ENCODE results near the gene TTLL11.
A peak's percentile ranks its signal among the peaks of the same experiment; 100 is the strongest.

The TTLL11 gene

DNA sequence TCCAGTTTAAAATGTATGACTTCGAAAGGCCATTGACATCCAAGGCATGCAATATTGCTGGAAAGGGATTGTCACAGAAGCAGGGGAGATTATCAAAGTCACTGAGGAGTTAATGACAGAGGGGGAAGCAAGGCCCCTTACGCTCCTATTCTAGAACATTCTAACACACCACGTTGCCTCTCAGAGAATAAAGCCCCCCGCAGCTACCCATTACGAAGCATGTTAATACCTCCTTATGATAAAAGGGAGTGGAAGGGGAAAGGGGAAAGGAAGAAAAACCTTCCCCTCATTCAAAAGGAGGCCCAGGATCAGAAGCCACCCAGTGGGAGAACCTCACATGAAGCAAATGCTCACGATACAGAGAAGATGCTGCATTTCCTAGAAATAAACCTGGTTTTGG, 228.0 kb downstream of the TTLL11 start:
- Histone ChIP-seq H3K27me3 (ENCODE audit: insufficient read depth, low read depth, severe bottlenecking) (no peaks in the 10 kb centered on the region), H3K36me3 (no peaks in the 10 kb centered on the region), H3K27ac (no peak overlapping the region), H3K4me3 (ENCODE audit: low read depth, low read length) (no peak overlapping the region), H3K9me3 (ENCODE audit: severe bottlenecking) (no peaks in the 10 kb centered on the region)
- TF ChIP-seq, protein P1, sequence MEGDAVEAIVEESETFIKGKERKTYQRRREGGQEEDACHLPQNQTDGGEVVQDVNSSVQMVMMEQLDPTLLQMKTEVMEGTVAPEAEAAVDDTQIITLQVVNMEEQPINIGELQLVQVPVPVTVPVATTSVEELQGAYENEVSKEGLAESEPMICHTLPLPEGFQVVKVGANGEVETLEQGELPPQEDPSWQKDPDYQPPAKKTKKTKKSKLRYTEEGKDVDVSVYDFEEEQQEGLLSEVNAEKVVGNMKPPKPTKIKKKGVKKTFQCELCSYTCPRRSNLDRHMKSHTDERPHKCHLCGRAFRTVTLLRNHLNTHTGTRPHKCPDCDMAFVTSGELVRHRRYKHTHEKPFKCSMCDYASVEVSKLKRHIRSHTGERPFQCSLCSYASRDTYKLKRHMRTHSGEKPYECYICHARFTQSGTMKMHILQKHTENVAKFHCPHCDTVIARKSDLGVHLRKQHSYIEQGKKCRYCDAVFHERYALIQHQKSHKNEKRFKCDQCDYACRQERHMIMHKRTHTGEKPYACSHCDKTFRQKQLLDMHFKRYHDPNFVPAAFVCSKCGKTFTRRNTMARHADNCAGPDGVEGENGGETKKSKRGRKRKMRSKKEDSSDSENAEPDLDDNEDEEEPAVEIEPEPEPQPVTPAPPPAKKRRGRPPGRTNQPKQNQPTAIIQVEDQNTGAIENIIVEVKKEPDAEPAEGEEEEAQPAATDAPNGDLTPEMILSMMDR (IDR thresholded peaks at IDR 0.05; ENCODE audit: low read depth, low read length): no peak
- no peak for DNase-seq

DNA sequence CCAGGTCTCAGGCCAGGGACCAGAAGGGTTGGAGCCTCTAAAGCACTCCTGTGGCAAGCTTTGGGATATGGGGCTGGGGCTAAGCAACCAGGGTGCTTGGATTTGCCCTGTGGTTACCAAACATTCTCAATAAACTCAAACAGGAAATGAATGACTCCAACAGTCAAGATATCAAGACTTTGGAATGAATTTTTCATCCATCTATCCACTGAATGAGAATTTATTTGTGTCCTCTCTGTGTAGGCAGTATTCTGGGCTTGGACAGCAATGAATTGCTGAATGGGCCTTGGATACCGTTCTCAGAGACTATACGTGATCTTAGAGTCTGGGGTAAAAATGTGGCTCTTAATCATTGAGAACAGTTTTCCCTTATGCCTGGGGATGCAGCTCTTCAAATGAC, 229.2 kb downstream of the TTLL11 start:
- no peak overlapping the region for H3K27ac ChIP-seq
- no peaks in the 10 kb centered on the region for H3K9me3 ChIP-seq (ENCODE audit: severe bottlenecking)
- no peak overlapping the region for H3K4me3 ChIP-seq (ENCODE audit: low read depth, low read length)
- H3K27me3 ChIP-seq (ENCODE audit: insufficient read depth, low read depth, severe bottlenecking): no peaks in the 10 kb centered on the region
- H3K36me3 ChIP-seq: no peaks in the 10 kb centered on the region
- TF ChIP-seq, protein P1 (IDR thresholded peaks at IDR 0.05; ENCODE audit: low read depth, low read length): no peak
- no peak for DNase-seq

DNA sequence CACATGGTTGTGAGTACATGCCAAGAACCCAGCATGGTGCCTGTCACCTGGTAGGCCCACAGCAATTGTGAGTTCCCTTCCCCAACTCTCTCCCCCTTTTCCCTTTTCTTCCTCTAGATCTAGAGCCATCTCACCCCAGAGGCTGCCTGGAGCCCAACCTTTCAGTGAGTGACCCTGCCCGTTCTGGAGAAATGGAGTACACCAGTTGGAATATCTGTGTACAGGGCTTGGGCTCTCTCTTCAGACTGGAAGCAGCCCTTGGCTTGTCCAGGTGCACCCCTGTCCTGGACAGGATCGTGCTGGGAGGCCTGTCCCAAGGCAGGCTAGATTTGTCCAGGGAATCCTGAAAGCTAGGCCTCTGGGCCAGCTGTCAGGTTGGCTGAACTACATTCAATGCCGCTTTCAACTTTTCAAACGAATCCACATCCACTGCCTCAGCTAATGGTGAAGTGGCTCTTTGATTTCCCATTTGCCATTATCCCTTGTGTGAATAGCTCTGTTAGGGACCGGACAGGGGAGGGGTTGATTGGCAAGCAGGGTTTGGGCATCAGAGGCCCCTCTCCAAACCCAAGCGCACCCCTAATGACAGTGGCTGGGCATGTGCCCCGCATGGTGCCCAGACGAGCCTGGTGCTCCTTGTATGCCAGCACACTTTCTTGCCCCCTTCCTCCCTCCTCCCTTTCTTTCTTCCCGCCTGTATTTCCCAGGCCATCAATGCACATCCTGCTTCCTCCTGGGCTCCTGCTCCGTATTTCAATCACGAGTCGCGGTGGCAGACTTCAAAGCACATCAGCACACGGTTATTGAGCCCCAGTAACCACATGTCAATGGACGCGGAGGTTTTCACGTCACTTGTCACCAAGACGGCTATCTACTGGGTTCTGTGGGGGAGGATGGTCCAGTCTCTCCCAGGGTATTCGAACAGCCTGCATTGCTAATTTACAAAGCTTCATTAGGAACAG, 230.5 kb downstream of the TTLL11 start:
- Histone ChIP-seq H3K27me3 (ENCODE audit: insufficient read depth, low read depth, severe bottlenecking) (no peaks in the 10 kb centered on the region), H3K9me3 (ENCODE audit: severe bottlenecking) (no peaks in the 10 kb centered on the region), H3K36me3 (no peaks in the 10 kb centered on the region), H3K4me3 (ENCODE audit: low read depth, low read length) (no peak overlapping the region), H3K27ac (peak overlapping the region; percentile 65)
- no peak for DNase-seq
- TF ChIP-seq, protein P1 (IDR thresholded peaks at IDR 0.05; ENCODE audit: low read depth, low read length): no peak

DNA sequence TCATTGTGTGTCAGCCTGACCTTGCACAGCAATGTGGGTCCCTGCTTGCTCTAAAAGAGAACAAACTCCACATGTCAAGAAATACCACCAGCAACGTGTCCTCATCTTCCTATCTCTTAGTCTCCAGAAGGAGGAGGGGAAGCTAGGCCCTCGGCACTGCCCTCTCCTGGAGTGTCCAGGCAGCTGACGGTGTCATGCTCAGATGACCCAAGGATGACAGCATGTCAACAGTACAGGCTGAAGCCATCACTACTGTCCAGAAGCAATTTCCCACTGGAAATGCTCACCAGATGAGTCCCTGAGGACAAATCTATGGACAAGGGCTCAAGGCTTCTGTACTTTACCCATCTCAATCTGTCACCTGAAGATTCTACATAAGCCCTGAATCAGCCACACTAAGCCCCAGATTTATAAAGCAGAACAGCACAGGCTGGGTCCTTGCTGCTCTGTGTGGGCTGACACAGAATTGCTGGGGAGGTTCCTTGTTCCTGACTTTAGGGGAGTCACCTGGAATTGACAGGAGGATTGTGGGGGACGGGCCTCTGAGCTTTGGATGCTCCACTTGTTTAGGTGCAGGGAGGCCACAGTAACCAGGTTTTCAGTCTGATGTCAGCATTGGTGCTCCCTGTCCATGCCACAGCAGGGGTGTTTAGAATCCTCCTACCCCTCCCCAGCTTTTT, 231.5 kb downstream of the TTLL11 start:
- no peak overlapping the region for H3K4me3 ChIP-seq (ENCODE audit: low read depth, low read length)
- TF ChIP-seq, protein P1 (IDR thresholded peaks at IDR 0.05; ENCODE audit: low read depth, low read length): peak; percentile 96
- peak; percentile 95 for DNase-seq

DNA sequence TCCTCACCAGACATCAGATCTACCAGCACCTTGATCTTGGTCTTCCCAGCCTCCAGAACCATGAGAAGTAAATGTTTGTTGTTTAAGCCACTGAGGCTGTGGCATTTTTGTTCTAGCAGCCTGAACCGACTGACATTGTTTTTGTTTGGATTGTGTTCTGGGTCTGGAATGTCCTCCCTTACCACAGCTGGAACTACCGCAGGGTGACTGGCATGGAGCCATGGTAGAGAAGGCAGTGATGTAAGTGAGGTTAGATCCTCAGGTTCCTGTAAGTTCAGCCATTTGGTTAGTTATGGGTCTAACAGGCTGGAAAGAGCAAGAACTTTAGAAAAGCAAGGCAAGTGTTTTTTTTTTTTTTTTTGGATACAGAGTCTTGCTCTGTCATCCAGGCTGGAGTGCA, 232.4 kb downstream of the TTLL11 start:
- TF ChIP-seq, protein P1 (IDR thresholded peaks at IDR 0.05; ENCODE audit: low read depth, low read length): no peak
- no peak overlapping the region for H3K4me3 ChIP-seq (ENCODE audit: low read depth, low read length)
- H3K9me3 ChIP-seq (ENCODE audit: severe bottlenecking): no peaks in the 10 kb centered on the region
- no peaks in the 10 kb centered on the region for H3K36me3 ChIP-seq
- DNase-seq: no peak
- H3K27ac ChIP-seq: peak overlapping the region; percentile 54; the same call in 1 of the 2 replicates
- H3K27me3 ChIP-seq (ENCODE audit: insufficient read depth, low read depth, severe bottlenecking): no peaks in the 10 kb centered on the region

More for the DNA sequence above, 231.5 kb downstream of the TTLL11 start:
- Histone ChIP-seq H3K36me3 (no peaks in the 10 kb centered on the region), H3K9me3 (ENCODE audit: severe bottlenecking) (no peaks in the 10 kb centered on the region), H3K27me3 (ENCODE audit: insufficient read depth, low read depth, severe bottlenecking) (no peaks in the 10 kb centered on the region), H3K27ac (peak overlapping the region; percentile 65)

Data from WERI-Rb-1 (cell line).